Body of pancreas (tissue), 4 donors: ENCODE measurements around the gene DPY19L1.

Experiments used
- CTCF ChIP-seq, 7 experiments: fragments of 450-650 bp in 4 of 7; fragments of 200-600 bp in 3 of 7; sonication (generic) in 3 of 7; IDR thresholded peaks; one replicate each; pipeline ENCODE4 v1.5.1; 2016 to 2019; ENCODE audit warnings: antibody characterized with exemption in 7 of 7
- POLR2A ChIP-seq, 3 donors: fragments of 450-650 bp; IDR thresholded peaks; one replicate each; pipeline ENCODE4 v1.6.1; 2016; ENCODE audit warnings: antibody characterized with exemption in 3 of 3, mild to moderate bottlenecking in 2 of 3

GRCh38 chr7:35026150-35026549 lies 11.1 kb downstream of the DPY19L1 start:
- TF ChIP-seq POLR2A (IDR thresholded peaks at IDR 0.05) (no peak), CTCF (IDR thresholded peaks at IDR 0.05) (no peak)
